Measurements from ENCODE around the gene LMTK3.

DNA sequence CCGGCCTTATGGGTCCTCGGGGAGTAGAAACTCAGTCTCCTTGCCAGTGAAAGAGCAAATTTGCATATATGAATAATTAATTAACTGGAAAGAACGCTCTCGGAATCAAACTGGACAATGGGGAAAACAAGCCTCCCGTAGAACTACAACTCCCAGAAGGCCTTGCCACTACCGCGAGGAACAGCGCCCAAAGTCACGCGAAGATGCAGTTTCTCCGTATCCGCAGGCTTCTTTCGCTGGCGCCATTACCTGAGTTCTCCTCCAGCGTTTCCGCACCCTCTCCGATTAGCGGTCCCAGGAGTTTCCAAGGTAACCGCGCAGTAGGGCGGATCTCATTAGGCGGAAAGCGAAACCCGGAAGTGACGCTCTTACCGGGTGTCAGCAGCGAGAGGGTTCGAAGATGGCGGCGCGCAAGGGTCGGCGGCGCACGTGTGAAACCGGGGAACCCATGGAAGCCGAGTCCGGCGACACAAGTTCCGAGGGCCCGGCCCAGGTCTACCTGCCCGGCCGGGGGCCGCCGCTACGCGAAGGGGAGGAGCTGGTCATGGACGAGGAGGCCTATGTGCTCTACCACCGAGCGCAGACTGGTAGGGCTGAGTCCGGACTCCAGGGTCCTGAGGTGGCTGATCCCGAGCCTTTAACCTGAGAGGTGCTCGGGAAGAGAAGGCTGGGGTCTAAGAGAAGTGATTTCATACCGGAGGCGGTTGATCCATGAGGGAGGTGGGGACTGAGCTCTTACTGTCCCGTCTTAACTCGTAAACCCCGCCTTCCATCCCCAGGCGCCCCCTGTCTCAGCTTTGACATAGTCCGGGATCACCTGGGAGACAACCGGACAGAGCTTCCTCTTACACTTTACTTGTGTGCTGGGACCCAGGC, 65.8 kb downstream of the LMTK3 start, which contains the start of gene GRWD1:
- TF ChIP-seq EZH2phosphoT487 (IDR thresholded peaks at IDR 0.05; ENCODE audit: insufficient read depth, low read depth) (no peak), EZH2 (IDR thresholded peaks at IDR 0.05; ENCODE audit: insufficient read depth, poor library complexity, severe bottlenecking) (no peak)

Data from GM23248 (cell line).